Lung (tissue), 12 donors: ENCODE measurements around the gene PCDHA2. TPM values are rescaled to one million over a fixed set of nuclear protein-coding genes. Genes with fewer than 3 reads are reported as not detected.
"Not testable (repeated sequence)": the region's sequence is repeated elsewhere in the genome, so short reads cannot be mapped to it uniquely, and the experiment has no call there.

Source experiments
- ATAC-seq: fragments of 200-7000 bp; cut with Tn5 transposase; one replicate; pipeline ENCODE4 v1.9.1; 2020; ENCODE audit warnings: moderate number of reproducible peaks; ENCODE audit not compliant: insufficient read depth, low FRiP score
- DNase-seq, 3 donors: peaks; one replicate each; pipeline ENCODE4 v3.0.0-alpha.2; 2013 to 2017
- H3K27ac ChIP-seq, 2 donors: one replicate each; pipeline ENCODE4 v1.5.1; 2013; ENCODE audit warnings: mild to moderate bottlenecking in 2 of 2, moderate library complexity in 2 of 2, control low read depth in 1 of 2, inconsistent platforms in 1 of 2, low read depth in 1 of 2, low read length in 1 of 2
- H3K27me3 ChIP-seq, 3 donors: one replicate each; pipeline ENCODE4 v1.5.1; 2013; ENCODE audit warnings: low read length in 2 of 3; ENCODE audit not compliant: control insufficient read depth in 3 of 3, insufficient read depth in 3 of 3
- H3K36me3 ChIP-seq, 4 donors: one replicate each; pipeline ENCODE4 v1.5.1; 2013; ENCODE audit warnings: low read length in 4 of 4, mild to moderate bottlenecking in 1 of 4, moderate library complexity in 1 of 4; ENCODE audit not compliant: control insufficient read depth in 4 of 4, insufficient read depth in 4 of 4
- H3K4me1 ChIP-seq, 5 donors: one replicate each; pipeline ENCODE4 v1.5.1; 2013; ENCODE audit warnings: low read length in 5 of 5, mild to moderate bottlenecking in 2 of 5, moderate library complexity in 1 of 5; ENCODE audit not compliant: control insufficient read depth in 5 of 5, insufficient read depth in 5 of 5
- H3K4me3 ChIP-seq: one replicate; pipeline ENCODE4 v1.5.1; 2013; ENCODE audit warnings: mild to moderate bottlenecking, control low read depth, moderate library complexity
- H3K9ac ChIP-seq, 2 donors: one replicate each; pipeline ENCODE4 v1.5.1; 2013; ENCODE audit warnings: low read length in 2 of 2, control low read depth in 1 of 2; ENCODE audit not compliant: insufficient read depth in 1 of 2
- H3K9me3 ChIP-seq, 4 donors: one replicate each; pipeline ENCODE4 v1.5.1; 2013; ENCODE audit warnings: low read length in 3 of 4, mild to moderate bottlenecking in 1 of 4, moderate library complexity in 1 of 4; ENCODE audit not compliant: control insufficient read depth in 4 of 4, insufficient read depth in 3 of 4
- CTCF ChIP-seq: IDR thresholded peaks from 2 replicates; pipeline ENCODE4 v1.5.1; 2012; ENCODE audit warnings: mild to moderate bottlenecking; ENCODE audit errors: control extremely low read depth, extremely low read depth
- WGBS, 2 donors: extraction: QIAGEN DNeasy Blood & Tissue Kit; methylation state at CpG; one replicate each; pipeline ENCODE4 v1.1.7; 2013; 5-methylcytosine and 5-hydroxymethylcytosine counted together
- polyA plus RNA-seq, 2 donors: library from polyadenylated mRNA; stranded (reverse); fragments of 200-250 nt; gene quantifications; one replicate each; pipeline ENCODE4 v1.2.1, GENCODE V29; 2013
- total RNA-seq, 2 donors: library from RNA; depleted of rRNA in 1 of 2; stranded (reverse); fragments of >200 nt in 1 of 2; gene quantifications; one replicate each; pipeline ENCODE4 v1.2.1, GENCODE V29; 2014 to 2021
- donor health status: control.
- donor health status: control.
- donor health status: Bipolar disorder and iron deficiency.
- donor health status: healthy.
- donor health status: DM: yes; HTN: yes; CAD: no.

Gene PCDHA2
- total and polyA plus RNA-seq, 4 donors = 0.02 to 0.43 (median 0.15) TPM; not detected in 1

GRCh38 chr5:140827704-140828361 is 33.2 kb downstream of the PCDHA2 start, which contains the start of gene PCDHA6:
Gene PCDHA6 (plus strand): TSS chr5:140827960. CDS start chr5:140828092, 132 bp downstream.
- ATAC-seq (no peak), DNase-seq (peak in 1 of 3 donors; percentile 3)
- Histone ChIP-seq H3K27ac (no peak within 1 kb of the TSS), H3K36me3 (no peaks in the 10 kb centered on the region), H3K9ac (no peak within 1 kb of the TSS), H3K4me1 (no peaks in the 10 kb centered on the region), H3K4me3 (no peak within 1 kb of the TSS), H3K27me3 (peaks cover 0 to 7% (median 0%) of the 10 kb centered on the region in 3 donors), H3K9me3 (peaks cover 0 to 32% (median 3%) of the 10 kb centered on the region in 4 donors)
- no peak for TF ChIP-seq CTCF
- WGBS, 2 donors = 15 to 17% methylated on average over 27 of the region's 27 CpGs

GRCh38 chr5:140828362-140828737 is 33.7 kb downstream of the PCDHA2 start:
- Histone ChIP-seq H3K27me3 (peaks cover 0 to 7% (median 0%) of the 10 kb centered on the region in 3 donors), H3K4me1 (no peaks in the 10 kb centered on the region), H3K9ac (no peak overlapping the region), H3K27ac (no peak overlapping the region), H3K9me3 (peaks cover 0 to 27% (median 3%) of the 10 kb centered on the region in 4 donors), H3K4me3 (no peak overlapping the region), H3K36me3 (no peaks in the 10 kb centered on the region)
- WGBS, 2 donors = 19 to 23% methylated on average over 14 to 18 of the region's 18 CpGs
- no peak for ATAC-seq
- TF ChIP-seq CTCF = no peak
- DNase-seq = no peak

- WGBS, 2 donors = 42 to 49% methylated on average over 85 to 106 of the region's 106 CpGs
- not testable (repeated sequence) for ATAC-seq, H3K4me3 ChIP-seq, H3K36me3 ChIP-seq, H3K4me1 ChIP-seq, H3K27me3 ChIP-seq, H3K27ac ChIP-seq, DNase-seq, H3K9ac ChIP-seq
- peaks cover 0 to 25% (median 3%) of the 10 kb centered on the region in 4 donors for H3K9me3 ChIP-seq
These were observed 35.2 kb downstream of the PCDHA2 start for GRCh38 chr5:140829511-140830501.

GRCh38 chr5:140833993-140834392 is 39.3 kb downstream of the PCDHA2 start, which contains the start of gene PCDHA7:
Gene PCDHA7 (plus strand): TSS chr5:140834269. CDS start chr5:140834384, 115 bp downstream.
- H3K9ac ChIP-seq = no peak within 1 kb of the TSS
- no peak for TF ChIP-seq CTCF
- H3K27me3 ChIP-seq = peaks cover 0 to 3% (median 0%) of the 10 kb centered on the region in 3 donors
- 7 to 10% methylated on average over 8 of the region's 8 CpGs for WGBS, 2 donors
- DNase-seq (peak in 2 of 3 donors; percentile 11 to 35), ATAC-seq (no peak)
- H3K27ac ChIP-seq = no peak within 1 kb of the TSS
- no peak within 1 kb of the TSS for H3K4me3 ChIP-seq
- no peaks in the 10 kb centered on the region for H3K4me1 ChIP-seq
- peaks cover 0 to 34% (median 1%) of the 10 kb centered on the region in 4 donors for H3K9me3 ChIP-seq
- no peaks in the 10 kb centered on the region for H3K36me3 ChIP-seq

- ATAC-seq, H3K27ac ChIP-seq, H3K36me3 ChIP-seq, H3K4me1 ChIP-seq, H3K27me3 ChIP-seq, H3K4me3 ChIP-seq, DNase-seq, H3K9ac ChIP-seq: not testable (repeated sequence)
- peaks cover 0 to 29% (median 1%) of the 10 kb centered on the region in 4 donors for H3K9me3 ChIP-seq
- 18 to 26% methylated on average over 24 to 27 of the region's 38 CpGs for WGBS, 2 donors
These were observed 39.9 kb downstream of the PCDHA2 start for GRCh38 chr5:140834439-140835008.
